ENCODE measurements around the gene DGKQ.

DNA sequence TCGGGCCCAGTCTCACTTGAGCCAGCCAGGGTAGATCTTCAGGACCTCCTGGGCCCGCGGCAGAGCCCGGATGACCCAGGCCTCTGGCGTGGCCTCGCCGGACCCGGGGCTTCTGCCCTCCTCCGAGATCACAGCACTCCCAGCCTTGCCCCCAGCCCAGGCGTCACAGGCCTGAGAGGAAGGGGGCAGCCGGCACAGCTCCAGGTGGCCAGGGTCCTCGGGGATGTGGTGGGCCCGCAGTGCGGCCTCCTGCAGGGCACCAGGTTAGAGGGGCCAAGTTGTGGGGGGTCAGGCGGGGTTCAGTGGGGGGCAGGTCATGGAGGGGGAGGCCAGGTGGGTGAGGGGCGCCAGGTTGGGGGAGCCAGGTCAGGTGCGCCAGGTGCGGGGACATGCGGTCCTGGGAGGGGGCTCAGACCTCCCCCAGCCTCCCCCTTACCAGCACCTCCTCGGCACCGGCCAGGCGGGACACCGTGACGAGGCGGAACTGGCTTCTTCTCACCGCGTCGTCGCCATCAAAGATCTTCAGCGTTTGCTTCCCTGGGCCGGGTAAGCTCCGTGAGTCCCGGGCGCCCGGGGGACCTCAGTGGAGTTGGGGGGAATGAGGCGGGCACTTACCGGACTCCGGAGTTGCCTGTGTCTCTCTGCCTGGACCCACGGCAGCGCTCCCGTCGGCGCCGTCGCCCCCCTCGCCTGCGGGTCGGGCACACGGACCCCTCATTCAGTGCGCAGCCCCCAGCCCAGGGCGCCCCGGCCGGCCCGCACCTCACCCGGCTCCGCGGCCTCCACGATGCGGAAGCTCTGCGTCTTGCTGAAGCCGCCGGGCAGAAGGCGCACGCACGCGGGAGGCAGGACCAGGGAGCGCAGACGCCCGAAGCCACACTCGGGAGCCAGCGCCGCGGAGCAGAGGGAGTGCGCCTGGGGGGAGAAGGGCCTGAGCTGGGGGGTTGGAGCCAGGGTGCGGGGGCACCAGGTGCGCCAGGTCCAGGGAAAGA, 6.0 kb downstream of the DGKQ start:
- TF ChIP-seq, protein P1, sequence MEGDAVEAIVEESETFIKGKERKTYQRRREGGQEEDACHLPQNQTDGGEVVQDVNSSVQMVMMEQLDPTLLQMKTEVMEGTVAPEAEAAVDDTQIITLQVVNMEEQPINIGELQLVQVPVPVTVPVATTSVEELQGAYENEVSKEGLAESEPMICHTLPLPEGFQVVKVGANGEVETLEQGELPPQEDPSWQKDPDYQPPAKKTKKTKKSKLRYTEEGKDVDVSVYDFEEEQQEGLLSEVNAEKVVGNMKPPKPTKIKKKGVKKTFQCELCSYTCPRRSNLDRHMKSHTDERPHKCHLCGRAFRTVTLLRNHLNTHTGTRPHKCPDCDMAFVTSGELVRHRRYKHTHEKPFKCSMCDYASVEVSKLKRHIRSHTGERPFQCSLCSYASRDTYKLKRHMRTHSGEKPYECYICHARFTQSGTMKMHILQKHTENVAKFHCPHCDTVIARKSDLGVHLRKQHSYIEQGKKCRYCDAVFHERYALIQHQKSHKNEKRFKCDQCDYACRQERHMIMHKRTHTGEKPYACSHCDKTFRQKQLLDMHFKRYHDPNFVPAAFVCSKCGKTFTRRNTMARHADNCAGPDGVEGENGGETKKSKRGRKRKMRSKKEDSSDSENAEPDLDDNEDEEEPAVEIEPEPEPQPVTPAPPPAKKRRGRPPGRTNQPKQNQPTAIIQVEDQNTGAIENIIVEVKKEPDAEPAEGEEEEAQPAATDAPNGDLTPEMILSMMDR (conservative IDR thresholded peaks at IDR 0.05; ENCODE audit: low read depth, low read length): no peak
- TF ChIP-seq EZH2 (IDR thresholded peaks at IDR 0.05; ENCODE audit: low read length, unreplicated experiment) (no peak), EZH2phosphoT487 (IDR thresholded peaks at IDR 0.05; ENCODE audit: borderline replicate concordance, low read length) (no peak)

All from PC-3 (cell line).